HUES64 (cell line): ENCODE results near the gene SNRNP70.
"Not testable (repeated sequence)": the region's sequence is repeated elsewhere in the genome, so short reads cannot be mapped to it uniquely, and the experiment has no call there.

Experiments used
- H3K27ac ChIP-seq: 2 replicates; pipeline ENCODE4 v1.7.0; 2013; ENCODE audit warnings: low read depth, low read length, inconsistent platforms
- H3K27me3 ChIP-seq: 2 replicates; pipeline ENCODE4 v1.6.1; 2013; ENCODE audit warnings: mild to moderate bottlenecking, low read length; ENCODE audit not compliant: insufficient read depth
- H3K36me3 ChIP-seq: 2 replicates; pipeline ENCODE4 v1.6.1; 2013; ENCODE audit warnings: mild to moderate bottlenecking, low read length; ENCODE audit not compliant: insufficient read depth
- H3K4me1 ChIP-seq: 2 replicates; pipeline ENCODE4 v1.6.1; 2013; ENCODE audit warnings: mild to moderate bottlenecking, low read length, moderate library complexity; ENCODE audit not compliant: insufficient read depth
- H3K4me3 ChIP-seq: 2 replicates; pipeline ENCODE4 v1.5.1; 2013; ENCODE audit warnings: mild to moderate bottlenecking, low read length, moderate library complexity
- H3K9ac ChIP-seq: 2 replicates; pipeline ENCODE4 v1.6.1; 2013; ENCODE audit warnings: mild to moderate bottlenecking, low read depth, low read length
- H3K9me3 ChIP-seq: 2 replicates; pipeline ENCODE4 v1.6.1; 2013; ENCODE audit warnings: low read depth, low read length; ENCODE audit not compliant: insufficient read depth
- WGBS: fragments of 150-250, 120-280 bp; methylation state at CpG from one replicate; pipeline ENCODE4 v1.1.7; 2013; ENCODE audit warnings: missing lambda C conversion rate; 5-methylcytosine and 5-hydroxymethylcytosine counted together

Gene SNRNP70

GRCh38 chr19:49056101-49056901 is 28.9 kb upstream of the SNRNP70 start:
- peak overlapping the region; percentile 63 for H3K4me3 ChIP-seq
- H3K9me3 ChIP-seq: no peaks in the 10 kb centered on the region
- WGBS: 2% methylated on average over 63 of the region's 63 CpGs
- H3K4me1 ChIP-seq: 0 out of 2 replicates have a peak, but pooled peaks cover 3% of the 10 kb centered on the region
- H3K27ac ChIP-seq: no peak overlapping the region
- peaks cover 53% of the 10 kb centered on the region for H3K27me3 ChIP-seq
- H3K36me3 ChIP-seq: no peaks in the 10 kb centered on the region
- H3K9ac ChIP-seq: no peak overlapping the region

DNA sequence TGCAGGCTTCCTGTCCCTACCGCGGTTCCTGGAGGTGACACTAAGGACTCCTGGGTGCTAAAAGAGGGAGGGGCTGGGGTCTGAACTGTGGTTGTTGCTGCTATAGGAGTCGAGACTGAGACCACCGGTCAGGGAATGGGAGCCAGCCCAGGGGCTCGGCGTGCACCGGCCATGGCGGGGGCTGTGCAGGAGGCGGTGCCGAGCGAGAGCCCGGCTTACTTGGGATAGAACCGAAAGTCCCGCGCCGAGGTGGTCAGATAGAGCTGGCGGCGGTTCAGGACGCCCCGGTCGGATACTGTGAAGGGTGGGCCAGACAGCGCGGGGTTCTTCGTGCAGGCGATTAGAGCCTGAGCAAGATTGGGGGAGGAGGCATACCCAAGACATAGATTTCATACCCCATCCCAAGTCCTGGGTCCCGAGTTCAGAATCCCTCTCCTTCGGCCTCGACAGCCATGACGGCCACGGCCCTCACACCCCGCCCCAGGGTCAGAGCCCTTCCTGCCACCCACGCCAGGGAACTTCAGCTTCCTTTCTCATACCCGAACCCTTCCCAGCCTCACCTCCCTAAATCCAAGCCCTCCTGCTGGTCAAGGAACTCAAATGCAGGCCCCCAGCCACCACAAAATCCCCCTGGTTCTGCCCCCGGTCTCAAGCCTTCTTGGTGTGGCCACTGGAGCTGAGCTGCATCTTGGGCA is 28.2 kb upstream of the SNRNP70 start:
- not testable (repeated sequence) for H3K9me3 ChIP-seq, H3K9ac ChIP-seq, H3K27ac ChIP-seq, H3K36me3 ChIP-seq, H3K4me1 ChIP-seq
- Histone ChIP-seq H3K4me3 (peak overlapping the region; percentile 63), H3K27me3 (peaks cover 53% of the 10 kb centered on the region)
- WGBS: 8% methylated on average over 31 of the region's 34 CpGs

GRCh38 chr19:49057636-49058234 is 27.5 kb upstream of the SNRNP70 start, which contains the start of gene CGB7:
Gene CGB7, minus strand, starts transcription at chr19:49057749. Its CDS starts 2,374 bp downstream, at chr19:49055375.
- WGBS: 13% methylated on average over 38 of the region's 38 CpGs
- no peak within 1 kb of the TSS for H3K9ac ChIP-seq
- 0 out of 2 replicates have a peak, but pooled peaks cover 3% of the 10 kb centered on the region for H3K4me1 ChIP-seq
- H3K27ac ChIP-seq: no peak within 1 kb of the TSS
- peak within 1 kb of the TSS; percentile 63 for H3K4me3 ChIP-seq
- peaks cover 53% of the 10 kb centered on the region for H3K27me3 ChIP-seq
- H3K9me3 ChIP-seq: no peaks in the 10 kb centered on the region
- no peaks in the 10 kb centered on the region for H3K36me3 ChIP-seq

GRCh38 chr19:49058562-49058961 is 26.7 kb upstream of the SNRNP70 start:
- 80% methylated on average over 10 of the region's 10 CpGs for WGBS
- H3K9me3 ChIP-seq: no peaks in the 10 kb centered on the region
- 0 out of 2 replicates have a peak, but pooled peaks cover 3% of the 10 kb centered on the region for H3K4me1 ChIP-seq
- peaks cover 53% of the 10 kb centered on the region for H3K27me3 ChIP-seq
- no peak overlapping the region for H3K27ac ChIP-seq
- no peak overlapping the region for H3K9ac ChIP-seq
- H3K4me3 ChIP-seq: no peak overlapping the region
- no peaks in the 10 kb centered on the region for H3K36me3 ChIP-seq

DNA sequence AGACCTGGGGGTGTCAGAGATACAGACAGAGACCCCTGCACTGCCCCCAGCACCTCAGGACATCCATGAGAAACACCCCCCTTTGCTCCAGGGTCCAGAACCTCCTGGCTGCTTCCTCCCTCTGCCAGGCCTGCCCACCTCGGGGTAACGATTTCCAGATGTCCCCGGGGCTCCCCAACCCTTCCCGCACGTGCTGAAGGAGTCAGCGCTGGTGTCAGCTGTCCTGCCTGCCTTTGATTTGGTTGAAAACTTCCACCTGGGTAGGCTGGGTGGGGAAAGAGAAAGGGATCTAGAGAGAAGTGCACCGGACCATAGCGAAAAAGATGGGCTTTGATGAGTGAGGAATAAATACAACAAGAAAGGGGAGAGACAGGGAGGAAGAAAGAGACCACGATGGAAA is 26.2 kb upstream of the SNRNP70 start:
- Histone ChIP-seq H3K36me3 (no peaks in the 10 kb centered on the region), H3K4me1 (peaks cover 7% of the 10 kb centered on the region; the same call in 1 of the 2 replicates), H3K9ac (no peak overlapping the region), H3K27ac (no peak overlapping the region), H3K27me3 (peaks cover 53% of the 10 kb centered on the region), H3K9me3 (no peaks in the 10 kb centered on the region), H3K4me3 (no peak overlapping the region)
- 89% methylated on average over 9 of the region's 9 CpGs for WGBS

DNA sequence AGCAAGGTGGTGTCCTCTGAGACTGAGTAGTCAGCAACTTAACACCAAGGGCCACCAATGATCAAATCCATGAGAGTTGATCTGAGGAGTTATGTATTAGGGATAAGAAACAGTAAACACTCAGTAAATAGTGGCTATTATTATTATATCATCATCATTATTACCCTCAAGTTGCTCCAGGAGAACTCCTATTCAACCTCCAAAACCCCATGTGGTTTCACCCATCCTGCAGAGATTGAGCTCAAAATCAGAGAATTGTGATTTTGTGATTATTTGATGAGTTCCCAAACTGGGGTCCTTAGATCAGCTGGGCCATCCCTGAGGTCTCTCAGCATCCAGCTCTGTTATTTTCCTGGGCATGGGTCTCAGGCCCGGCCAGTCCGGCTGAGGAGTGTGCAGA is 24.3 kb upstream of the SNRNP70 start:
- Histone ChIP-seq H3K36me3 (no peaks in the 10 kb centered on the region), H3K4me1 (peaks cover 19% of the 10 kb centered on the region), H3K27ac (no peak overlapping the region), H3K9me3 (no peaks in the 10 kb centered on the region), H3K4me3 (no peak overlapping the region), H3K9ac (no peak overlapping the region), H3K27me3 (peaks cover 49% of the 10 kb centered on the region)
- WGBS: 96% methylated on average over 2 of the region's 2 CpGs

DNA sequence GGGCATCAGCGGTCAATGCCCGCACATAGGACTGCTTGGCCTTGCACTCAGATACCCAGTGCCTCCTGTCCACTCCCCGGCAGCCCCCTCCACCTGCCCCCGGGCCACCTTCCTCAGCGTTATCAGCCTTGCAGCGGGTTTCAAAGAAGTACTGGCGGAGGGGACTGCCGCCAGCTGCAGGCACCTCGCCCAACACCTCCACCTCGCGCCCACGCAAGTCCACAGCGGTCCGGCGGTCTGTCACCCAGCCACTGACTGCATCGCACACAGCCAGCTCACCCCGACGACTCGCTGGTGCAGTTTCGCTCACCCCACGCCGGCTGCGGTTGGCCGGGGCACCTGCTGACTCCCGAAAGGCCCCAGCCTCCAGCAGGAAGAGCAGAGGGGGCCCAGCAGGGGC is 23.8 kb upstream of the SNRNP70 start:
- 84% methylated on average over 25 of the region's 25 CpGs for WGBS
- H3K4me3 ChIP-seq: no peak overlapping the region
- H3K27me3 ChIP-seq: peaks cover 49% of the 10 kb centered on the region
- no peaks in the 10 kb centered on the region for H3K36me3 ChIP-seq
- no peak overlapping the region for H3K27ac ChIP-seq
- no peak overlapping the region for H3K9ac ChIP-seq
- H3K9me3 ChIP-seq: no peaks in the 10 kb centered on the region
- peaks cover 23% of the 10 kb centered on the region for H3K4me1 ChIP-seq

- 58% methylated on average over 10 of the region's 10 CpGs for WGBS
- peaks cover 43% of the 10 kb centered on the region for H3K27me3 ChIP-seq
- peak overlapping the region; percentile 49 for H3K4me3 ChIP-seq
- H3K9ac ChIP-seq: no peak overlapping the region
- H3K4me1 ChIP-seq: peaks cover 20% of the 10 kb centered on the region
- no peaks in the 10 kb centered on the region for H3K36me3 ChIP-seq
- no peak overlapping the region for H3K27ac ChIP-seq
- H3K9me3 ChIP-seq: no peaks in the 10 kb centered on the region
Measured at GRCh38 chr19:49064029-49064629, 21.1 kb upstream of the SNRNP70 start.

DNA sequence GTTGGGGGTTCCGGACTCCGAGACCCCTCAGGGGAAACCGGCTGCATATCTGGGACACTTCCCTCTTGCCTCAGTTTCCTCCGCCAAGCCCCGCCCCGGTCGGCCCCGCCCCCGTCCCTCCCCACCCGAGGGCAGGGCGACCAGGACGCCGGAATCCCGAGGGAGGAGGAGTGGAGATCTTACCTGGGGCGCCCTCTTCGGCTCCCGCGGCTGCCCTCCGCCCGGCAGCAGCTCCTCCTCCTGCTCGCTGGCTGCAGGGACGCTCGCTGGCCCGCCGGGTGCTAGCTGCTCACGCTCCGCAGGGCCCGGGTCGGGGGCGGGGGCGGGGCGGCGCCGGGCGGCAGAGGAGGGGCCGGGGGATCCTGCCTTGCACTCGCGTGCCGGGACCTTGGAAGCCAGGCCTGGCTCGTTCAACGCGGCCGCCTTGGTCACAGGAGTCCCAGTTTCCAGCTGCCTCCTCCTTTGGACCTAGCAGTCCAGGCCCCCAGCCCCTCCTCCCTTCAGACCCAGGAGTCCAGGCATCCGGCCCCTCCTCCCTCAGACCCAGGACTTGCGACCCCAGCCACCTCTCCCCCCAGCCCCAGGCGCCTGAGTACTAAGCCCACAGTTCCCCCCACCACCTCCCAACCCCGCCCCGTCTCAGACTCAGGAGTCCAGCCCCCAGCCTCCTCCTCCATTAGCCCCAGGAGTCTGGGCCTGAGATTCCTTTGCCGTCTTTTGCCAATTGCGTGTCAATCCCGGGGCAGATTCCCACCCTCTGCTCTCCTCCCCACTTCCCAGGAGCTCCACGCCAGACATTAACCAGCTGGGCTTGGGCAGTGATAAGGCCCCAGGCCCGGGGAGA is 20.3 kb upstream of the SNRNP70 start, which contains the start of gene NTF4:
Gene NTF4 (minus strand): TSS at position 51 of the 844 bp plus-strand sequence. CDS start 2,821 bp downstream, outside the sequence.
- Histone ChIP-seq H3K27ac (no peak within 1 kb of the TSS; the same call in 1 of the 2 replicates), H3K27me3 (peaks cover 45% of the 10 kb centered on the region), H3K4me1 (peaks cover 20% of the 10 kb centered on the region), H3K36me3 (no peaks in the 10 kb centered on the region), H3K9ac (no peak within 1 kb of the TSS), H3K9me3 (no peaks in the 10 kb centered on the region), H3K4me3 (peak within 1 kb of the TSS; percentile 49)
- WGBS: 2% methylated on average over 47 of the region's 53 CpGs

- Histone ChIP-seq H3K27me3 (peaks cover 53% of the 10 kb centered on the region), H3K4me1 (peaks cover 20% of the 10 kb centered on the region), H3K27ac (no peak overlapping the region), H3K4me3 (0 out of 2 replicates have a peak overlapping the region, but pooled peaks have one; percentile 17), H3K9me3 (no peaks in the 10 kb centered on the region), H3K36me3 (no peaks in the 10 kb centered on the region), H3K9ac (no peak overlapping the region)
- 63% methylated on average over 10 of the region's 13 CpGs for WGBS
Measured at GRCh38 chr19:49065905-49066512, 19.2 kb upstream of the SNRNP70 start.
